GM12865 (cell line): Measurements from ENCODE around the gene ABCA12.

ENCODE experiments used
- DNase-seq: peaks from one replicate; pipeline ENCODE4 v3.0.0; 2010; ENCODE audit warnings: low read depth
- H3K4me3 ChIP-seq: 2 replicates; pipeline ENCODE4 v1.5.1; 2011; ENCODE audit warnings: mild to moderate bottlenecking, low read depth, low read length, control low read depth
- TF ChIP-seq, protein P1 (sequence below): IDR thresholded peaks from 2 replicates; pipeline ENCODE4 v1.5.1; 2011; ENCODE audit warnings: low read length, control low read depth, low read depth, inconsistent platforms; ENCODE audit not compliant: insufficient read depth; ENCODE audit errors: missing control alignments

ABCA12 gene

DNA sequence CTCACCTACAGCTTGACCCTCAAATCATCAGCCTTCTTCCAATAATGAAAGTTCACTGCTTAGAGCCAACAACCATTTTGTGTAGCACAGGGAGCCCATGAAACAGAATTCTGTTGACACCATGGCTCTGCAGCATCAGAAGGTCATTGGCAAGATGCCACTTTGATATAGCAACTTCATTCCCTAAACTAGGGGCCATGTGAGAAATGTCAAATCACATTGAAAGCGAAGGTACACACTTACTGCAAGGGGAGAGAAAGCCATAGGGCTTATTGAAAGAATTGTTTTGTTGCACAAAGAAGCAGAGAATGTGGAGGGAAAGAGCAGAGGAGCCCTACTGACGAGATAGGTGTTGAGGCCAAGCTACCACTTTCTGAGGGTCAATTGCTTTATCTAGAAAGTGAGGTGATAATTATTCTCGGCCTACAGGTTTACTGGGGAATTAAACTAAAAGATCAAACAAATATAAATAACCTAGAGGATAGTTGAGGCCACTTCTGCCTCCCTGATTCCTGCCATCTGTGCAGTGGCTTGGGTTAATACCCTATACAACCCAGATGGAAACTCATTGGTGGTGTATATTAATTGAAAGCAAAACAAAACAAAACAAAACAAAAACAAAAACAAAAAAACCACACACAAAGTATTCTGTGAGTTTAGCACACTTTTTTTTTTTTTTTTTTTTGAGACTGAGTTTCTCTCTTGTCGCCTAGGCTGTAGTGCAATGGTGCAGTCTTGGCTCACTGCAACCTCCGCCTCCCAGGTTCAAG, 5.9 kb upstream of the ABCA12 start:
- TF ChIP-seq, protein P1, sequence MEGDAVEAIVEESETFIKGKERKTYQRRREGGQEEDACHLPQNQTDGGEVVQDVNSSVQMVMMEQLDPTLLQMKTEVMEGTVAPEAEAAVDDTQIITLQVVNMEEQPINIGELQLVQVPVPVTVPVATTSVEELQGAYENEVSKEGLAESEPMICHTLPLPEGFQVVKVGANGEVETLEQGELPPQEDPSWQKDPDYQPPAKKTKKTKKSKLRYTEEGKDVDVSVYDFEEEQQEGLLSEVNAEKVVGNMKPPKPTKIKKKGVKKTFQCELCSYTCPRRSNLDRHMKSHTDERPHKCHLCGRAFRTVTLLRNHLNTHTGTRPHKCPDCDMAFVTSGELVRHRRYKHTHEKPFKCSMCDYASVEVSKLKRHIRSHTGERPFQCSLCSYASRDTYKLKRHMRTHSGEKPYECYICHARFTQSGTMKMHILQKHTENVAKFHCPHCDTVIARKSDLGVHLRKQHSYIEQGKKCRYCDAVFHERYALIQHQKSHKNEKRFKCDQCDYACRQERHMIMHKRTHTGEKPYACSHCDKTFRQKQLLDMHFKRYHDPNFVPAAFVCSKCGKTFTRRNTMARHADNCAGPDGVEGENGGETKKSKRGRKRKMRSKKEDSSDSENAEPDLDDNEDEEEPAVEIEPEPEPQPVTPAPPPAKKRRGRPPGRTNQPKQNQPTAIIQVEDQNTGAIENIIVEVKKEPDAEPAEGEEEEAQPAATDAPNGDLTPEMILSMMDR, result no peak
- DNase-seq, result peak; percentile 48
- H3K4me3 ChIP-seq, result peak overlapping the region; percentile 1; the same call in 1 of the 2 replicates

DNA sequence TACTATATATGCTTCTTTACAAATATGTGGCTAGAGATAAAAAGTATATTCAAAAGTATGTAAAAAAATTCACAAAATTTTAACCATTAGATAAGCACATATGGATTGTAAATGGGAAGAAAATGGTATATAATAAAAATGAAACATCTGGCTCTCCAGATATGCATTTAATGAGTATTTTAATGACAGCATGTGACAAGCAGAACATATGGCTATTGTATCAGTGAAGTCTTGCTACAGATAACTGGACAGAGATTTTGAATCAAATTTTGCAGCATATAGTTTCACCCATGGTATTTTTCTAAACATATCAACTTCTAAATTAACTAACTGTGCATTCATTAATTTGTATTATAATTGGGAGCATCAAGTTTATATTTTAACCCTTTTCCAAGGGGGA, 5.0 kb upstream of the ABCA12 start:
- DNase-seq, result no peak
- TF ChIP-seq, protein P1, result no peak
- H3K4me3 ChIP-seq, result no peak overlapping the region

DNA sequence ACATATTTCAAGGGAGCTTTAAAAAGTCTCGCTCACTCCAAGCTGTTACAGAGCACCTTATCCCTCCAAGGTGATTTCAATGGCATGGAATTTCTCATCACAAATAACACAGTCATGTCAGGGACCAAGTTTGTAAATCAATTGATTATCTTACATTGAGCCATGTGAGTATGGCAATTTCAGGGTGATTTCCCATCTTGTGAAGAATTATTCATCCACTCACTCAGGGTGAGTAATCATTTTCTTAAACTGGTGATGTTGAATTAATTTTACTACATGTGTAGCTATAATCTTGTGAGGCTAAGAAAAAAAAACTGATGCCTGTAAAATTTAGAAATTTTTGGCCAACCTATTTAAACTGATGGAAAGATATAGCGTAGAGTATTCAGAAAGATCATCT, 3.3 kb upstream of the ABCA12 start:
- no peak for DNase-seq
- H3K4me3 ChIP-seq, result no peak overlapping the region

DNA sequence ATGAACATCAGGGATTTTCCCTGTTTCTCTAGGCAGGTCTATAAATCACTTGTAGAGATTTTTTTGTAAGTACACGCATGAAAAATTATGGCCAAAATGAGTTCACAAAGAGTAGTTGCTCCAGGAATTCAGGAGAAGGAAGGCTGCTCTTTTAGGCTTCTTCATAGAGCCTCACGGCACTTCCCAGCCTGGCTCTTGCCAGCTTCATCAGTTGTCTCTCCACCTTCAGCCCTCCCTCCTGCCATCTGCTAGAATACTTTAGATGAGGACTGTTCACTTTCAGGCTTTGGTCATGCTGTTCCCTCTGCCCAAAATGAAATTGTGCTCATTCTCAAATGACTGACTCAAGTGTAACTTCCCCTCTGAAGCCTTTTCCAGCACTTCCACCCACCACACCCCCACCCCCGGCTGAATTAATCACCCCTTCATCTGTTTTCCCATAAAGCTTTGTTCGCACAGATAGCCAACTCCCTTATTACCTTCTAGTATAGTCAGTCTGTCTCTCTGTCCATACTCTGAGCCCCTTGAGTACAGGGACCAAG, 1.8 kb upstream of the ABCA12 start:
- peak; percentile 35 for DNase-seq
- TF ChIP-seq, protein P1, result no peak
- H3K4me3 ChIP-seq, result no peak overlapping the region

More for the DNA sequence above, 3.3 kb upstream of the ABCA12 start:
- TF ChIP-seq, protein P1, result no peak

DNA sequence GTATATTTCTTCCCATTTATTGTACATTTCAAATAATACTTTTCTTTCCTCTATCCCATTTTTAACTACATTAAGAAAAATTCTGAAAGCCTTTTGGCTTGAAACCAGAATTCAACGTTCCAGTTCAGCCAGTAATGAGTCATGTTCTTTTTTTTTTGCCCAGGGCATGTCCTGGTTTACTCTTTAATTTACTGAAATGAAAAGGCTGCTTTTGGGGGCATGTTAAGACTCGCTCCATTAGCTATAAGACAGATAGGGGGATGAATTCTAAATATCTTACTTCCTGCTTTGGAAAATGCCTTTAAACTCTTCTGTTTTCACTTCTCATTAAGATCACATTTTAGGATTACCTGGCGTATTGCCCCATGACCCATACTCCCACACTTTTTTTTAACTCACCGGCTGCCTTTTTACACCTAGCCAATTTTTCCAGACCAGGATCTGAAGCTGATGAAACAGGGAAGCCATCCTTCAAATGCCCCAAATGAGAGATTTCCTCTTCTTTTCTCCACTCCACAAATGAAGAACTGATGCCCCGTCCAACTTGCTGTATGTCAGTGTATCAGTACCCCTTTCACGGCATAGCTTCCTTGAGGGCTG, 585 bp downstream of the ABCA12 start:
- DNase-seq, result peak; percentile 63
- peak overlapping the region; percentile 60 for H3K4me3 ChIP-seq
- TF ChIP-seq, protein P1, result no peak

DNA sequence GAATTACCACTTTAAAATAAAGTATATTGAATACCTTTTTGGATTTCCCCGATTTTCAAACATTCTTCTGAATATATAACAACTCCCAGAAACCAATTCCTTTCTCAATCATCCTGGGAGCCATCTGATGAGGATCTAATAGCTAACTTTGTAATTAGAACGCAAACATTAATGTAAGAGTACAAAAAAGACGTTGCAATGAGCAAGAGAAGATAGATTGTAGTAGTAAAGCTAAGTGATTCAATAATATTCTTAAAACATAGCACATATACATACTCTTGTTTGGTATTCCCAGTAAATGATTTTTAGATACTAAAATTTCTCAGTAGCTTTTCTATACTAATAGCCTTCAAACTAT, 1.1 kb downstream of the ABCA12 start:
- peak overlapping the region; percentile 60 for H3K4me3 ChIP-seq
- DNase-seq, result no peak
- TF ChIP-seq, protein P1, result no peak
